ENCODE data around the gene SRD5A3.

GRCh38 chr4:55365345-55365728 is 19.3 kb downstream of the SRD5A3 start:
- TF ChIP-seq CTCF (IDR thresholded peaks at IDR 0.05) (no peak), POLR2AphosphoS5 (IDR thresholded peaks at IDR 0.05; ENCODE audit: low read depth, low read length) (no peak), REST (IDR thresholded peaks at IDR 0.05; ENCODE audit: insufficient read depth in 1 of 2, low read depth in 2 of 2, low read length in 1 of 2) (no peak)
